CD14-positive monocyte (primary cell): ENCODE data around the gene TSPAN33. TPM values are rescaled to one million over a fixed set of nuclear protein-coding genes. Genes with fewer than 3 reads are reported as not detected.

Experiments
- DNase-seq, 3 donors: peaks; one replicate each; pipeline ENCODE4 v3.0.0-alpha.2; 2011 to 2022
- H2AFZ ChIP-seq: 2 replicates; pipeline ENCODE4 v1.6.0; 2012; ENCODE audit warnings: mild to moderate bottlenecking, low read depth, low read length, inconsistent platforms; ENCODE audit not compliant: insufficient read depth, poor library complexity, severe bottlenecking
- H3K27ac ChIP-seq, 2 donors: 1 replicate in 1 of 2; 2 replicates in 1 of 2; pipeline ENCODE4 v1.5.1; 2012 to 2013; ENCODE audit warnings: low read length in 2 of 2, control low read depth in 1 of 2, inconsistent platforms in 1 of 2, low read depth in 1 of 2, mild to moderate bottlenecking in 1 of 2
- H3K27me3 ChIP-seq, 2 donors: one replicate each; pipeline versions ENCODE4 v1.6.0 to v1.6.1; 2011 to 2013; ENCODE audit warnings: low read length in 2 of 2; ENCODE audit not compliant: control insufficient read depth in 2 of 2, insufficient read depth in 2 of 2
- H3K36me3 ChIP-seq, 2 donors: replicated peaks in 1 of 2; 1 replicate in 1 of 2; 2 replicates in 1 of 2; pipeline versions ENCODE4 v1.5.1 to v1.6.1; 2012 to 2013; ENCODE audit warnings: low read length in 2 of 2, control low read depth in 1 of 2, inconsistent platforms in 1 of 2, mild to moderate bottlenecking in 1 of 2; ENCODE audit not compliant: insufficient read depth in 2 of 2, control insufficient read depth in 1 of 2
- H3K4me1 ChIP-seq, 2 donors: 1 replicate in 1 of 2; 2 replicates in 1 of 2; pipeline versions ENCODE4 v1.5.1 to v1.6.1; 2012 to 2013; ENCODE audit warnings: low read length in 2 of 2, control low read depth in 1 of 2, inconsistent platforms in 1 of 2, mild to moderate bottlenecking in 1 of 2, moderate library complexity in 1 of 2; ENCODE audit not compliant: insufficient read depth in 2 of 2, control insufficient read depth in 1 of 2
- H3K4me2 ChIP-seq: replicated peaks from 2 replicates; pipeline ENCODE3; 2012; ENCODE audit warnings: low read length, moderate library complexity, mild to moderate bottlenecking; ENCODE audit not compliant: poor library complexity, severe bottlenecking; ENCODE audit errors: extremely low read depth
- H3K4me3 ChIP-seq, 3 experiments: fragments of 200-600 bp in 1 of 3; sonication (generic) in 1 of 3; replicated peaks in 1 of 3; 1 replicate in 2 of 3; 2 replicates in 1 of 3; pipeline ENCODE4 v1.5.1; 2011 to 2013; ENCODE audit warnings: low read length in 3 of 3, mild to moderate bottlenecking in 3 of 3, control low read depth in 2 of 3, low read depth in 2 of 3, inconsistent platforms in 1 of 3, moderate library complexity in 1 of 3
- H3K79me2 ChIP-seq: 2 replicates; pipeline ENCODE4 v1.6.0; 2012; ENCODE audit warnings: mild to moderate bottlenecking, control low read depth, inconsistent platforms, low read length, moderate library complexity; ENCODE audit not compliant: insufficient read depth
- H3K9ac ChIP-seq: 2 replicates; pipeline ENCODE4 v1.6.0; 2017; ENCODE audit warnings: low read length, mild to moderate bottlenecking; ENCODE audit not compliant: insufficient read depth, poor library complexity, severe bottlenecking
- H3K9me3 ChIP-seq, 2 donors: replicated peaks in 1 of 2; 1 replicate in 1 of 2; 2 replicates in 1 of 2; pipeline versions ENCODE4 v1.5.1 to v1.6.1; 2012 to 2013; ENCODE audit warnings: low read length in 2 of 2, control low read depth in 1 of 2; ENCODE audit not compliant: control insufficient read depth in 1 of 2, insufficient read depth in 1 of 2
- H4K20me1 ChIP-seq: 2 replicates; pipeline ENCODE4 v1.6.0; 2012; ENCODE audit warnings: mild to moderate bottlenecking, low read length, control low read depth, moderate library complexity; ENCODE audit not compliant: insufficient read depth
- H3K27ac Mint-ChIP-seq, 7 donors: one replicate each; pipeline ENCODE4 v1.8.0; 2020; ENCODE audit warnings: mild to moderate bottlenecking in 7 of 7, mixed read lengths in 7 of 7, moderate library complexity in 6 of 7, inconsistent platforms in 2 of 7
- H3K27me3 Mint-ChIP-seq, 3 donors: one replicate each; pipeline ENCODE4 v1.8.0; 2021 to 2022; ENCODE audit warnings: low read depth in 3 of 3, mild to moderate bottlenecking in 3 of 3, mixed read lengths in 3 of 3, moderate library complexity in 3 of 3, inconsistent platforms in 1 of 3
- H3K36me3 Mint-ChIP-seq, 2 donors: one replicate each; pipeline ENCODE4 v1.8.0; 2020; ENCODE audit warnings: mixed read lengths in 2 of 2, inconsistent platforms in 1 of 2, mild to moderate bottlenecking in 1 of 2
- H3K4me1 Mint-ChIP-seq: one replicate; pipeline ENCODE4 v1.8.0; 2020; ENCODE audit warnings: mild to moderate bottlenecking, mixed read lengths
- H3K4me3 Mint-ChIP-seq, 2 donors: one replicate each; pipeline ENCODE4 v1.8.0; 2020; ENCODE audit warnings: mild to moderate bottlenecking in 2 of 2, mixed read lengths in 2 of 2, moderate library complexity in 1 of 2
- H3K9me3 Mint-ChIP-seq, 7 donors: one replicate each; pipeline ENCODE4 v1.8.0; 2020 to 2022; ENCODE audit warnings: mixed read lengths in 7 of 7, mild to moderate bottlenecking in 6 of 7, moderate library complexity in 6 of 7, inconsistent platforms in 2 of 7
- CTCF ChIP-seq: fragments of 200-600 bp; IDR thresholded peaks from one replicate; pipeline ENCODE4 v1.8.0; 2022; ENCODE audit warnings: antibody characterized with exemption, mild to moderate bottlenecking
- WGBS: methylation state at CpG from one replicate; pipeline ENCODE4 v1.1.5; 2013; ENCODE audit warnings: missing lambda C conversion rate; ENCODE audit not compliant: insufficient coverage; 5-methylcytosine and 5-hydroxymethylcytosine counted together
- intact Hi-C, 2 donors: fragments of 100-400 bp; cut with micrococcal nuclease; formaldehyde crosslinking; loops; one replicate each; pipeline versions ENCODE4 v1.15.0 to v1.15.1; 2023
- polyA plus RNA-seq, 3 donors: library from polyadenylated mRNA; depleted of rRNA in 1 of 3; unstranded in 2 of 3; stranded (reverse) in 1 of 3; fragments of 300-500 nt in 2 of 3; fragments of >200 nt in 1 of 3; fragmentation: Illumina TruSeq in 2 of 3; gene quantifications; 1 replicate in 2 of 3; 2 replicates in 1 of 3; pipeline ENCODE4 v1.2.3, GENCODE V29; 2012 to 2021

The TSPAN33 gene
- polyA plus RNA-seq, 3 donors: 2.9 to 7.5 (median 4.4) TPM

GRCh38 chr7:129189661-129190310 lies 45.3 kb downstream of the TSPAN33 start:
- Histone ChIP-seq H3K4me1 (peaks cover 12 to 18% of the 10 kb centered on the region in 2 donors), H3K27ac (no peak overlapping the region), H3K9me3 (peaks cover 0 to 3% of the 10 kb centered on the region in 2 donors), H3K79me2 (no peaks in the 10 kb centered on the region), H2AFZ (peak overlapping the region; percentile 89), H3K4me3 (peak overlapping the region in 2 of 3 experiments; percentile 25 to 78), H3K4me2 (peak overlapping the region; percentile 90), H3K27me3 (peaks cover 35 to 43% of the 10 kb centered on the region in 2 donors), H4K20me1 (no peaks in the 10 kb centered on the region), H3K36me3 (no peaks in the 10 kb centered on the region), H3K9ac (peak overlapping the region; percentile 61)
- intact Hi-C loops: no loop called here
- peaks cover 0 to 8% (median 7%) of the 10 kb centered on the region in 7 donors for H3K9me3 Mint-ChIP-seq
- H3K36me3 Mint-ChIP-seq: peaks cover 4 to 12% of the 10 kb centered on the region in 2 donors
- DNase-seq: no peak
- peaks cover 21% of the 10 kb centered on the region for H3K4me1 Mint-ChIP-seq
- TF ChIP-seq CTCF: no peak
- H3K27ac Mint-ChIP-seq: no peak overlapping the region
- WGBS: 36% methylated on average over 8 of the region's 13 CpGs
- H3K4me3 Mint-ChIP-seq: peak overlapping the region; percentile 70 to 90
- H3K27me3 Mint-ChIP-seq: peaks cover 44 to 54% (median 49%) of the 10 kb centered on the region in 3 donors

GRCh38 chr7:129191272-129191671 lies 46.8 kb downstream of the TSPAN33 start:
- Mint-ChIP-seq H3K36me3 (peaks cover 4 to 12% of the 10 kb centered on the region in 2 donors), H3K27ac (no peak overlapping the region), H3K27me3 (peaks cover 44 to 50% (median 49%) of the 10 kb centered on the region in 3 donors), H3K4me3 (no peak overlapping the region), H3K4me1 (peaks cover 16% of the 10 kb centered on the region), H3K9me3 (peaks cover 0 to 8% (median 7%) of the 10 kb centered on the region in 7 donors)
- DNase-seq: no peak
- Histone ChIP-seq H2AFZ (no peak overlapping the region), H3K27ac (no peak overlapping the region), H4K20me1 (no peaks in the 10 kb centered on the region), H3K4me2 (no peak overlapping the region), H3K4me1 (peaks cover 12 to 18% of the 10 kb centered on the region in 2 donors), H3K36me3 (no peaks in the 10 kb centered on the region), H3K27me3 (peaks cover 35 to 43% of the 10 kb centered on the region in 2 donors), H3K4me3 (no peak overlapping the region), H3K9ac (no peak overlapping the region), H3K79me2 (no peaks in the 10 kb centered on the region), H3K9me3 (peaks cover 0 to 3% of the 10 kb centered on the region in 2 donors)
- 88% methylated on average over 2 of the region's 3 CpGs for WGBS
- no peak for TF ChIP-seq CTCF
- intact Hi-C loops: no loop called here
